ENCODE measurements around the gene CPO. TPM values are rescaled to one million over a fixed set of nuclear protein-coding genes. Genes with fewer than 3 reads are reported as not detected.

Gene CPO
- total RNA-seq, 1 donor from 2014 or later: not detected

- no peaks in the 10 kb centered on the region for H3K9me3 ChIP-seq (ENCODE audit: control insufficient read depth in 3 of 3, low read length in 3 of 3)
- no peaks in the 10 kb centered on the region for H3K36me3 ChIP-seq (ENCODE audit: control insufficient read depth in 3 of 3, insufficient read depth in 3 of 3, low read length in 3 of 3)
- H3K9ac ChIP-seq (ENCODE audit: low read depth in 1 of 3, low read length in 3 of 3): no peak overlapping the region
- no peak overlapping the region for H3K4me3 ChIP-seq (ENCODE audit: low read length in 3 of 3)
- H3K27ac ChIP-seq (ENCODE audit: low read depth, low read length): no peak overlapping the region
- H3K4me1 ChIP-seq (ENCODE audit: control insufficient read depth in 3 of 3, insufficient read depth in 3 of 3, low read length in 3 of 3): peaks cover 0 to 3% (median 0%) of the 10 kb centered on the region in 3 donors
- H3K27me3 ChIP-seq (ENCODE audit: control insufficient read depth in 3 of 3, insufficient read depth in 3 of 3, low read length in 3 of 3): no peaks in the 10 kb centered on the region
Observed at GRCh38 chr2:206970589-206971360, 31.5 kb downstream of the CPO start.

GRCh38 chr2:206971805-206972204 is 32.5 kb downstream of the CPO start:
- Histone ChIP-seq H3K4me3 (ENCODE audit: low read length in 3 of 3) (no peak overlapping the region), H3K9me3 (ENCODE audit: control insufficient read depth in 3 of 3, low read length in 3 of 3) (no peaks in the 10 kb centered on the region), H3K27ac (ENCODE audit: low read depth, low read length) (no peak overlapping the region), H3K4me1 (ENCODE audit: control insufficient read depth in 3 of 3, insufficient read depth in 3 of 3, low read length in 3 of 3) (peaks cover 0 to 3% (median 0%) of the 10 kb centered on the region in 3 donors), H3K36me3 (ENCODE audit: control insufficient read depth in 3 of 3, insufficient read depth in 3 of 3, low read length in 3 of 3) (no peaks in the 10 kb centered on the region), H3K27me3 (ENCODE audit: control insufficient read depth in 3 of 3, insufficient read depth in 3 of 3, low read length in 3 of 3) (no peaks in the 10 kb centered on the region), H3K9ac (ENCODE audit: low read depth in 1 of 3, low read length in 3 of 3) (no peak overlapping the region)

GRCh38 chr2:206974551-206974950 is 35.2 kb downstream of the CPO start:
- Histone ChIP-seq H3K27ac (ENCODE audit: low read depth, low read length) (no peak overlapping the region), H3K27me3 (ENCODE audit: control insufficient read depth in 3 of 3, insufficient read depth in 3 of 3, low read length in 3 of 3) (no peaks in the 10 kb centered on the region)

GRCh38 chr2:206978746-206979145 is 39.4 kb downstream of the CPO start:
- peaks cover 6 to 10% (median 8%) of the 10 kb centered on the region in 3 donors for H3K4me1 ChIP-seq (ENCODE audit: control insufficient read depth in 3 of 3, insufficient read depth in 3 of 3, low read length in 3 of 3)
- no peak overlapping the region for H3K27ac ChIP-seq (ENCODE audit: low read depth, low read length)
- H3K9ac ChIP-seq (ENCODE audit: low read depth in 1 of 3, low read length in 3 of 3): no peak overlapping the region
- no peak overlapping the region for H3K4me3 ChIP-seq (ENCODE audit: low read length in 3 of 3)
- H3K36me3 ChIP-seq (ENCODE audit: control insufficient read depth in 3 of 3, insufficient read depth in 3 of 3, low read length in 3 of 3): no peaks in the 10 kb centered on the region
- H3K27me3 ChIP-seq (ENCODE audit: control insufficient read depth in 3 of 3, insufficient read depth in 3 of 3, low read length in 3 of 3): no peaks in the 10 kb centered on the region
- H3K9me3 ChIP-seq (ENCODE audit: control insufficient read depth in 3 of 3, low read length in 3 of 3): no peaks in the 10 kb centered on the region

More at GRCh38 chr2:206974551-206974950, 35.2 kb downstream of the CPO start:
- Histone ChIP-seq H3K36me3 (ENCODE audit: control insufficient read depth in 3 of 3, insufficient read depth in 3 of 3, low read length in 3 of 3) (no peaks in the 10 kb centered on the region), H3K4me3 (ENCODE audit: low read length in 3 of 3) (no peak overlapping the region), H3K9ac (ENCODE audit: low read depth in 1 of 3, low read length in 3 of 3) (no peak overlapping the region), H3K4me1 (ENCODE audit: control insufficient read depth in 3 of 3, insufficient read depth in 3 of 3, low read length in 3 of 3) (no peaks in the 10 kb centered on the region), H3K9me3 (ENCODE audit: control insufficient read depth in 3 of 3, low read length in 3 of 3) (no peaks in the 10 kb centered on the region)

- no peaks in the 10 kb centered on the region for H3K9me3 ChIP-seq (ENCODE audit: control insufficient read depth in 3 of 3, low read length in 3 of 3)
- no peak overlapping the region for H3K27ac ChIP-seq (ENCODE audit: low read depth, low read length)
- no peak overlapping the region for H3K9ac ChIP-seq (ENCODE audit: low read depth in 1 of 3, low read length in 3 of 3)
- H3K27me3 ChIP-seq (ENCODE audit: control insufficient read depth in 3 of 3, insufficient read depth in 3 of 3, low read length in 3 of 3): no peaks in the 10 kb centered on the region
- no peak overlapping the region for H3K4me3 ChIP-seq (ENCODE audit: low read length in 3 of 3)
- H3K4me1 ChIP-seq (ENCODE audit: control insufficient read depth in 3 of 3, insufficient read depth in 3 of 3, low read length in 3 of 3): peaks cover 6 to 10% (median 8%) of the 10 kb centered on the region in 3 donors
- no peaks in the 10 kb centered on the region for H3K36me3 ChIP-seq (ENCODE audit: control insufficient read depth in 3 of 3, insufficient read depth in 3 of 3, low read length in 3 of 3)
Observed at GRCh38 chr2:206979365-206979764, 40.0 kb downstream of the CPO start.

- H3K4me3 ChIP-seq (ENCODE audit: low read length in 3 of 3): no peak overlapping the region
- H3K36me3 ChIP-seq (ENCODE audit: control insufficient read depth in 3 of 3, insufficient read depth in 3 of 3, low read length in 3 of 3): no peaks in the 10 kb centered on the region
- H3K9ac ChIP-seq (ENCODE audit: low read depth in 1 of 3, low read length in 3 of 3): no peak overlapping the region
- H3K4me1 ChIP-seq (ENCODE audit: control insufficient read depth in 3 of 3, insufficient read depth in 3 of 3, low read length in 3 of 3): peaks cover 6 to 10% (median 8%) of the 10 kb centered on the region in 3 donors
- H3K9me3 ChIP-seq (ENCODE audit: control insufficient read depth in 3 of 3, low read length in 3 of 3): no peaks in the 10 kb centered on the region
- no peak overlapping the region for H3K27ac ChIP-seq (ENCODE audit: low read depth, low read length)
- no peaks in the 10 kb centered on the region for H3K27me3 ChIP-seq (ENCODE audit: control insufficient read depth in 3 of 3, insufficient read depth in 3 of 3, low read length in 3 of 3)
Observed at GRCh38 chr2:206979922-206980321, 40.6 kb downstream of the CPO start.

- Histone ChIP-seq H3K4me1 (ENCODE audit: control insufficient read depth in 3 of 3, insufficient read depth in 3 of 3, low read length in 3 of 3) (peaks cover 6 to 10% (median 8%) of the 10 kb centered on the region in 3 donors), H3K27me3 (ENCODE audit: control insufficient read depth in 3 of 3, insufficient read depth in 3 of 3, low read length in 3 of 3) (no peaks in the 10 kb centered on the region), H3K9ac (ENCODE audit: low read depth in 1 of 3, low read length in 3 of 3) (no peak overlapping the region), H3K4me3 (ENCODE audit: low read length in 3 of 3) (no peak overlapping the region), H3K9me3 (ENCODE audit: control insufficient read depth in 3 of 3, low read length in 3 of 3) (no peaks in the 10 kb centered on the region), H3K27ac (ENCODE audit: low read depth, low read length) (no peak overlapping the region), H3K36me3 (ENCODE audit: control insufficient read depth in 3 of 3, insufficient read depth in 3 of 3, low read length in 3 of 3) (no peaks in the 10 kb centered on the region)
Observed at GRCh38 chr2:206980413-206980812, 41.1 kb downstream of the CPO start.

- Histone ChIP-seq H3K9me3 (ENCODE audit: control insufficient read depth in 3 of 3, low read length in 3 of 3) (no peaks in the 10 kb centered on the region), H3K9ac (ENCODE audit: low read depth in 1 of 3, low read length in 3 of 3) (no peak overlapping the region), H3K4me1 (ENCODE audit: control insufficient read depth in 3 of 3, insufficient read depth in 3 of 3, low read length in 3 of 3) (peaks cover 6 to 10% (median 8%) of the 10 kb centered on the region in 3 donors), H3K27ac (ENCODE audit: low read depth, low read length) (no peak overlapping the region), H3K27me3 (ENCODE audit: control insufficient read depth in 3 of 3, insufficient read depth in 3 of 3, low read length in 3 of 3) (no peaks in the 10 kb centered on the region), H3K36me3 (ENCODE audit: control insufficient read depth in 3 of 3, insufficient read depth in 3 of 3, low read length in 3 of 3) (no peaks in the 10 kb centered on the region), H3K4me3 (ENCODE audit: low read length in 3 of 3) (no peak overlapping the region)
Observed at GRCh38 chr2:206981086-206981674, 41.9 kb downstream of the CPO start.

- Histone ChIP-seq H3K9me3 (ENCODE audit: control insufficient read depth in 3 of 3, low read length in 3 of 3) (no peaks in the 10 kb centered on the region), H3K27ac (ENCODE audit: low read depth, low read length) (no peak overlapping the region), H3K27me3 (ENCODE audit: control insufficient read depth in 3 of 3, insufficient read depth in 3 of 3, low read length in 3 of 3) (no peaks in the 10 kb centered on the region), H3K36me3 (ENCODE audit: control insufficient read depth in 3 of 3, insufficient read depth in 3 of 3, low read length in 3 of 3) (no peaks in the 10 kb centered on the region), H3K4me1 (ENCODE audit: control insufficient read depth in 3 of 3, insufficient read depth in 3 of 3, low read length in 3 of 3) (peaks cover 6 to 10% (median 8%) of the 10 kb centered on the region in 3 donors), H3K4me3 (ENCODE audit: low read length in 3 of 3) (no peak overlapping the region), H3K9ac (ENCODE audit: low read depth in 1 of 3, low read length in 3 of 3) (no peak overlapping the region)
Observed at GRCh38 chr2:206981739-206982340, 42.5 kb downstream of the CPO start.

- Histone ChIP-seq H3K4me1 (ENCODE audit: control insufficient read depth in 3 of 3, insufficient read depth in 3 of 3, low read length in 3 of 3) (peaks cover 6 to 10% (median 8%) of the 10 kb centered on the region in 3 donors), H3K27ac (ENCODE audit: low read depth, low read length) (no peak overlapping the region), H3K9me3 (ENCODE audit: control insufficient read depth in 3 of 3, low read length in 3 of 3) (no peaks in the 10 kb centered on the region), H3K27me3 (ENCODE audit: control insufficient read depth in 3 of 3, insufficient read depth in 3 of 3, low read length in 3 of 3) (no peaks in the 10 kb centered on the region), H3K36me3 (ENCODE audit: control insufficient read depth in 3 of 3, insufficient read depth in 3 of 3, low read length in 3 of 3) (no peaks in the 10 kb centered on the region), H3K4me3 (ENCODE audit: low read length in 3 of 3) (no peak overlapping the region), H3K9ac (ENCODE audit: low read depth in 1 of 3, low read length in 3 of 3) (no peak overlapping the region)
Observed at GRCh38 chr2:206982360-206982955, 43.1 kb downstream of the CPO start.

Data from skeletal muscle tissue (tissue), 4 donors.